ENCODE measurements around the gene MKKS.

DNA sequence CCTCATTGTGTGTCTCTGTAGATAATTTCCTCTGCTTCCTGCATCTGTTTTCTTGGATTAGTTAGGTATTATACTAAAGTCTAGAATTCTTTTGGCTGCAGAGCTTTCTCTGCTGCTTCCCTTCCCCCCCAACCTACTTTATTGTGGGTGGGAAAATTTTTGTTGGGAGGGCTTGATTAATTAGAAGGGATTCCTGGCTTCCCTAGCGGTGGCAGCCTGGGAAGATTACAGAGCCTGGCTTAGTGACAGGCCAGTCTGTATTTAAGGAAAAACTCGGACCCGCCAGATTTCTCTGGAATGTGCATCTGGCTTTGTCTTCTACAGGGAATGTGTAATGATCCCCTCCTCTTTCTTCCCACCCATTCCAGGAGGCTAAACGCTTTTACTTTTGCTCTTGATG is 32.3 kb upstream of the MKKS start:
- TF ChIP-seq, protein P1, sequence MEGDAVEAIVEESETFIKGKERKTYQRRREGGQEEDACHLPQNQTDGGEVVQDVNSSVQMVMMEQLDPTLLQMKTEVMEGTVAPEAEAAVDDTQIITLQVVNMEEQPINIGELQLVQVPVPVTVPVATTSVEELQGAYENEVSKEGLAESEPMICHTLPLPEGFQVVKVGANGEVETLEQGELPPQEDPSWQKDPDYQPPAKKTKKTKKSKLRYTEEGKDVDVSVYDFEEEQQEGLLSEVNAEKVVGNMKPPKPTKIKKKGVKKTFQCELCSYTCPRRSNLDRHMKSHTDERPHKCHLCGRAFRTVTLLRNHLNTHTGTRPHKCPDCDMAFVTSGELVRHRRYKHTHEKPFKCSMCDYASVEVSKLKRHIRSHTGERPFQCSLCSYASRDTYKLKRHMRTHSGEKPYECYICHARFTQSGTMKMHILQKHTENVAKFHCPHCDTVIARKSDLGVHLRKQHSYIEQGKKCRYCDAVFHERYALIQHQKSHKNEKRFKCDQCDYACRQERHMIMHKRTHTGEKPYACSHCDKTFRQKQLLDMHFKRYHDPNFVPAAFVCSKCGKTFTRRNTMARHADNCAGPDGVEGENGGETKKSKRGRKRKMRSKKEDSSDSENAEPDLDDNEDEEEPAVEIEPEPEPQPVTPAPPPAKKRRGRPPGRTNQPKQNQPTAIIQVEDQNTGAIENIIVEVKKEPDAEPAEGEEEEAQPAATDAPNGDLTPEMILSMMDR (conservative IDR thresholded peaks at IDR 0.05; ENCODE audit: low read length), result no peak
- no peak for TF ChIP-seq EZH2phosphoT487 (IDR thresholded peaks at IDR 0.05; ENCODE audit: borderline replicate concordance)
